22Rv1 (cell line): Measurements from ENCODE around the gene KLC1.

ENCODE experiments used
- ZFX ChIP-seq: fragments of 450-650 bp; IDR thresholded peaks from 2 replicates; pipeline ENCODE4 v1.6.1; 2017; ENCODE audit warnings: antibody characterized with exemption, borderline replicate concordance
- TF ChIP-seq, protein P1 (sequence below): fragments of 450-650 bp; IDR thresholded peaks from 2 replicates; pipeline ENCODE4 v1.5.1; 2017; ENCODE audit warnings: mild to moderate bottlenecking

DNA sequence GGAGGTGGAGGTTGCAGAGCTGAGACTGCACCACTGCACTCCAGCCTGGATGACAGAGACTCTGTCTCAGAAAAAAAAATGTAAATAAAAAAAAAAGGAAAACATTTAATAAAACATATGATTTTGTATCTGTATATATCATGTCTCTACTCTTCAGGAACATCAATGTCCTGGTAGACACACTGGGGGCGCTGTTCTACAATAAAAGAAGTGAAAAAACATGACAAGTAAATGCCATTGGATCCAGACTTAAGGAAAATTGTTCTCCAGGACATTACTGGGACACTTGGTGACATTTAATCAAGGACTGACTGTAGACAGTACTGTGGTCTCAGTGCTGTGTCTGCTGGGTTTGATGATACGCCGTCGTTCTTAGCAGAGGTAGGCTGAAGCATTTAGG, 15.5 kb upstream of the KLC1 start:
- TF ChIP-seq, protein P1, sequence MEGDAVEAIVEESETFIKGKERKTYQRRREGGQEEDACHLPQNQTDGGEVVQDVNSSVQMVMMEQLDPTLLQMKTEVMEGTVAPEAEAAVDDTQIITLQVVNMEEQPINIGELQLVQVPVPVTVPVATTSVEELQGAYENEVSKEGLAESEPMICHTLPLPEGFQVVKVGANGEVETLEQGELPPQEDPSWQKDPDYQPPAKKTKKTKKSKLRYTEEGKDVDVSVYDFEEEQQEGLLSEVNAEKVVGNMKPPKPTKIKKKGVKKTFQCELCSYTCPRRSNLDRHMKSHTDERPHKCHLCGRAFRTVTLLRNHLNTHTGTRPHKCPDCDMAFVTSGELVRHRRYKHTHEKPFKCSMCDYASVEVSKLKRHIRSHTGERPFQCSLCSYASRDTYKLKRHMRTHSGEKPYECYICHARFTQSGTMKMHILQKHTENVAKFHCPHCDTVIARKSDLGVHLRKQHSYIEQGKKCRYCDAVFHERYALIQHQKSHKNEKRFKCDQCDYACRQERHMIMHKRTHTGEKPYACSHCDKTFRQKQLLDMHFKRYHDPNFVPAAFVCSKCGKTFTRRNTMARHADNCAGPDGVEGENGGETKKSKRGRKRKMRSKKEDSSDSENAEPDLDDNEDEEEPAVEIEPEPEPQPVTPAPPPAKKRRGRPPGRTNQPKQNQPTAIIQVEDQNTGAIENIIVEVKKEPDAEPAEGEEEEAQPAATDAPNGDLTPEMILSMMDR = no peak
- no peak for TF ChIP-seq ZFX
